Measurements from ENCODE around the gene MAP4K4. TPM values are rescaled to one million over a fixed set of nuclear protein-coding genes. Genes with fewer than 3 reads are reported as not detected.
"Not testable (repeated sequence)": the region's sequence is repeated elsewhere in the genome, so short reads cannot be mapped to it uniquely, and the experiment has no call there.

MAP4K4 gene
- total RNA-seq, 1 donor from 2014 or later, result 166 TPM

DNA sequence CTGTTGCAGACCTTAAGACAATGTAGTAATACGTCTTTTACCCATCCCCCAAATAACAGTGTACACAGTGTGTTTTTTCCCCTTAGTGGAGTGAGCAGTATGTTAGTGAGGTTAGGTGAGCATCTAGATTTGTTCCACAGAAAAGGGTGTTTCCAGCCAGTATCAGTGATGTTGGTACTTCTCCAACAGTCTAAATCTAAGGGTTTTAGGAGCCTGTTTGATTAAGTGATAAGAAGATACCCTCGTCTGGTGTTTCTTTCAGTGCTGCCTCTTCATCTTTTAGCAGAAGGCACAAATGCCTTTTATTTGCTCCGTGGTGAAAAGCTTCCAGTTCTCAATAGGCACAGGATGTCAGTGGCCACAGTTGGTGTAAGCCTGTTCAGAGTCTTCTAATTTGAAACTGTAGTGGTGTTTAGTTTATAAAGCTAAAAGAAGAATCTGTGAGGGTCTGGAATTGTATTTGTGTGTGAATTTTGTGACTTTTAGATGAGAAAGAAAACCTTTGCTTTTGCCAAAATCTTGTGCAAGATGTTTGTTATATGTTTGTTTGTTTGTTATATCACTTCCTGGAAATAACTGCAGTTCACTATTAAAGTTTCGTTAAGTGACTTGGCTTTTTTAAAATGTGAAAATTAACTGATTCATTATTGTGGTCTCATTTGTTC lies 71.2 kb downstream of the MAP4K4 start:
- Mint-ChIP-seq H3K36me3 (peaks cover 2% of the 10 kb centered on the region), H3K27ac (peak overlapping the region; percentile 34), H3K27me3 (no peaks in the 10 kb centered on the region), H3K9me3 (peaks cover 2% of the 10 kb centered on the region), H3K4me3 (no peak overlapping the region), H3K4me1 (ENCODE audit: unreplicated experiment) (peaks cover 80% of the 10 kb centered on the region)
- no peak for DNase-seq (ENCODE audit: extremely low spot score, unreplicated experiment)
- TF ChIP-seq, protein P1, sequence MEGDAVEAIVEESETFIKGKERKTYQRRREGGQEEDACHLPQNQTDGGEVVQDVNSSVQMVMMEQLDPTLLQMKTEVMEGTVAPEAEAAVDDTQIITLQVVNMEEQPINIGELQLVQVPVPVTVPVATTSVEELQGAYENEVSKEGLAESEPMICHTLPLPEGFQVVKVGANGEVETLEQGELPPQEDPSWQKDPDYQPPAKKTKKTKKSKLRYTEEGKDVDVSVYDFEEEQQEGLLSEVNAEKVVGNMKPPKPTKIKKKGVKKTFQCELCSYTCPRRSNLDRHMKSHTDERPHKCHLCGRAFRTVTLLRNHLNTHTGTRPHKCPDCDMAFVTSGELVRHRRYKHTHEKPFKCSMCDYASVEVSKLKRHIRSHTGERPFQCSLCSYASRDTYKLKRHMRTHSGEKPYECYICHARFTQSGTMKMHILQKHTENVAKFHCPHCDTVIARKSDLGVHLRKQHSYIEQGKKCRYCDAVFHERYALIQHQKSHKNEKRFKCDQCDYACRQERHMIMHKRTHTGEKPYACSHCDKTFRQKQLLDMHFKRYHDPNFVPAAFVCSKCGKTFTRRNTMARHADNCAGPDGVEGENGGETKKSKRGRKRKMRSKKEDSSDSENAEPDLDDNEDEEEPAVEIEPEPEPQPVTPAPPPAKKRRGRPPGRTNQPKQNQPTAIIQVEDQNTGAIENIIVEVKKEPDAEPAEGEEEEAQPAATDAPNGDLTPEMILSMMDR (conservative IDR thresholded peaks at IDR 0.05), result no peak

GRCh38 chr2:101769726-101770125 lies 72.2 kb downstream of the MAP4K4 start:
- H3K36me3 Mint-ChIP-seq; H3K27me3 Mint-ChIP-seq; DNase-seq (ENCODE audit: extremely low spot score, unreplicated experiment); H3K9me3 Mint-ChIP-seq; H3K4me3 Mint-ChIP-seq: not testable (repeated sequence)
- Mint-ChIP-seq H3K27ac (peak overlapping the region; percentile 11), H3K4me1 (ENCODE audit: unreplicated experiment) (peaks cover 79% of the 10 kb centered on the region)

GRCh38 chr2:101770726-101771125 lies 73.2 kb downstream of the MAP4K4 start:
- Mint-ChIP-seq H3K9me3 (peaks cover 4% of the 10 kb centered on the region), H3K27me3 (no peaks in the 10 kb centered on the region), H3K27ac (peak overlapping the region; percentile 59), H3K4me3 (no peak overlapping the region), H3K4me1 (ENCODE audit: unreplicated experiment) (peaks cover 82% of the 10 kb centered on the region), H3K36me3 (peaks cover 5% of the 10 kb centered on the region)
- TF ChIP-seq, protein P1 (conservative IDR thresholded peaks at IDR 0.05), result peak; percentile 61
- DNase-seq (ENCODE audit: extremely low spot score, unreplicated experiment), result no peak

GRCh38 chr2:101771227-101771902 lies 73.9 kb downstream of the MAP4K4 start:
- H3K27ac Mint-ChIP-seq, result peak overlapping the region; percentile 4
- peaks cover 5% of the 10 kb centered on the region for H3K36me3 Mint-ChIP-seq
- H3K4me3 Mint-ChIP-seq, result peak overlapping the region; percentile 9

GRCh38 chr2:101771910-101772321 lies 74.4 kb downstream of the MAP4K4 start:
- H3K36me3 Mint-ChIP-seq, result peaks cover 5% of the 10 kb centered on the region
- no peaks in the 10 kb centered on the region for H3K27me3 Mint-ChIP-seq
- DNase-seq (ENCODE audit: extremely low spot score, unreplicated experiment), result no peak
- peaks cover 4% of the 10 kb centered on the region for H3K9me3 Mint-ChIP-seq
- TF ChIP-seq, protein P1 (conservative IDR thresholded peaks at IDR 0.05), result no peak
- peaks cover 75% of the 10 kb centered on the region for H3K4me1 Mint-ChIP-seq (ENCODE audit: unreplicated experiment)
- peak overlapping the region; percentile 25 for H3K4me3 Mint-ChIP-seq
- no peak overlapping the region for H3K27ac Mint-ChIP-seq

More at GRCh38 chr2:101771227-101771902, 73.9 kb downstream of the MAP4K4 start:
- TF ChIP-seq, protein P1 (conservative IDR thresholded peaks at IDR 0.05), result no peak
- Mint-ChIP-seq H3K27me3 (no peaks in the 10 kb centered on the region), H3K9me3 (peaks cover 4% of the 10 kb centered on the region), H3K4me1 (ENCODE audit: unreplicated experiment) (peaks cover 80% of the 10 kb centered on the region)
- DNase-seq (ENCODE audit: extremely low spot score, unreplicated experiment), result no peak

DNA sequence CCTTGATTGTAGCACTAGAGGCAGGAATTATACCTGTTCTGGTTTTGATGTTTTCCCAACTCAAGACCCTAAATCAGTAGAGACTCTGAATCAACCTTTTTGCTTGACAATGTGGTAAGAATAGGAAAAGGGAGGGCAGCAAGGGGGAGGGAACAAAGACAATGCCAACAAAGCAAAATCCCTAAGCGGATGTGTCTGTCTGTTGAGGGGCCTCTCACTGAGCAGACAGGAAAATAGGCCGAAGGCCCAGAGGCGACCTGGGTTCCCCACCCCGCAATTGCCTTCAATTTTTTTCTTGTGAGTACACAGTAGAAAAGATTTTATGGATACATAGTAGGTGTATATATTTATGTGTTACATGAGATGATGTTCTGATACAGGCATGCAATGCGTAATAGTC lies 75.6 kb downstream of the MAP4K4 start:
- H3K27me3 Mint-ChIP-seq, result no peaks in the 10 kb centered on the region
- H3K9me3 Mint-ChIP-seq, result peaks cover 4% of the 10 kb centered on the region
- H3K36me3 Mint-ChIP-seq, result peaks cover 5% of the 10 kb centered on the region
- TF ChIP-seq, protein P1 (conservative IDR thresholded peaks at IDR 0.05), result no peak
- no peak overlapping the region for H3K27ac Mint-ChIP-seq
- H3K4me3 Mint-ChIP-seq, result no peak overlapping the region
- no peak for DNase-seq (ENCODE audit: extremely low spot score, unreplicated experiment)
- H3K4me1 Mint-ChIP-seq (ENCODE audit: unreplicated experiment), result peaks cover 72% of the 10 kb centered on the region

- not testable (repeated sequence) for DNase-seq (ENCODE audit: extremely low spot score, unreplicated experiment); H3K27ac Mint-ChIP-seq; H3K4me3 Mint-ChIP-seq; H3K9me3 Mint-ChIP-seq; H3K36me3 Mint-ChIP-seq; H3K27me3 Mint-ChIP-seq
- peaks cover 70% of the 10 kb centered on the region for H3K4me1 Mint-ChIP-seq (ENCODE audit: unreplicated experiment)
These were observed 76.5 kb downstream of the MAP4K4 start for GRCh38 chr2:101773961-101774360.

All from type B pancreatic cell (in vitro differentiated cells).